OCI-LY1 (cell line): ENCODE data around the gene FYB1.

Source experiments
- H2AFZ ChIP-seq: fragments of 200-600 bp; sonication (generic), shearing (Covaris generic); 2 replicates; pipeline ENCODE4 v1.6.0; 2014; ENCODE audit warnings: antibody characterized with exemption, mild to moderate bottlenecking, low read length
- H3F3A ChIP-seq: fragments of 200-600 bp; sonication (generic), shearing (Covaris generic); 2 replicates; pipeline ENCODE4 v1.6.0; 2014; ENCODE audit warnings: mild to moderate bottlenecking, antibody characterized with exemption, low read length, moderate library complexity; ENCODE audit not compliant: insufficient read depth
- H3K27ac ChIP-seq: fragments of 200-600 bp; sonication (generic); 2 replicates; pipeline ENCODE4 v1.5.1; 2014; ENCODE audit warnings: low read length, mixed run types, mild to moderate bottlenecking, low read depth; ENCODE audit not compliant: poor library complexity, severe bottlenecking
- H3K27me3 ChIP-seq: fragments of 200-600 bp; sonication (generic); 2 replicates; pipeline ENCODE4 v1.6.0; 2014; ENCODE audit warnings: antibody characterized with exemption, mild to moderate bottlenecking, low read length, moderate library complexity; ENCODE audit not compliant: insufficient read depth
- H3K36me3 ChIP-seq: fragments of 200-600 bp; sonication (generic); 2 replicates; pipeline ENCODE4 v1.6.1; 2014; ENCODE audit warnings: mild to moderate bottlenecking, antibody characterized with exemption, low read length, moderate library complexity, mixed read lengths; ENCODE audit not compliant: insufficient read depth
- H3K4me1 ChIP-seq: fragments of 200-600 bp; sonication (generic); 2 replicates; pipeline ENCODE4 v1.5.1; 2014; ENCODE audit warnings: mild to moderate bottlenecking, low read length, moderate library complexity; ENCODE audit not compliant: insufficient read depth, severe bottlenecking
- H3K4me2 ChIP-seq: fragments of 200-600 bp; sonication (generic), shearing (Covaris generic); 2 replicates; pipeline ENCODE4 v1.6.1; 2014; ENCODE audit warnings: low read length
- H3K4me3 ChIP-seq: fragments of 200-600 bp; sonication (generic); 2 replicates; pipeline ENCODE4 v1.5.1; 2014; ENCODE audit warnings: low read length, low read depth, mild to moderate bottlenecking, mixed read lengths; ENCODE audit not compliant: poor library complexity, severe bottlenecking
- H3K79me2 ChIP-seq: fragments of 200-600 bp; shearing (Covaris generic); 2 replicates; pipeline ENCODE4 v1.6.1; 2016; ENCODE audit warnings: mixed run types, low read length, mixed read lengths; ENCODE audit not compliant: insufficient read depth
- H3K9ac ChIP-seq: fragments of 200-600 bp; sonication (generic), shearing (Covaris generic); 2 replicates; pipeline ENCODE4 v1.6.1; 2014; ENCODE audit warnings: mild to moderate bottlenecking, low read length, mixed read lengths
- H3K9me2 ChIP-seq: fragments of 200-600 bp; sonication (generic), shearing (Covaris generic); 2 replicates; pipeline ENCODE4 v1.6.1; 2014; ENCODE audit warnings: low read depth, mild to moderate bottlenecking, low read length, mixed read lengths
- H3K9me3 ChIP-seq: fragments of 200-600 bp; shearing (Covaris generic); 2 replicates; pipeline ENCODE4 v1.6.1; 2014; ENCODE audit warnings: low read length, mixed read lengths
- H4K20me1 ChIP-seq: fragments of 200-600 bp; sonication (generic), shearing (Covaris generic); 2 replicates; pipeline ENCODE4 v1.6.0; 2016; ENCODE audit warnings: mild to moderate bottlenecking, low read length; ENCODE audit not compliant: insufficient read depth
- CTCF ChIP-seq: fragments of 200-600 bp; sonication (generic), shearing (Covaris generic); IDR thresholded peaks from 2 replicates; pipeline ENCODE4 v1.5.1; 2017; ENCODE audit warnings: mild to moderate bottlenecking, antibody characterized with exemption, low read length, moderate library complexity, mixed read lengths
- EZH2 ChIP-seq: fragments of 200-600 bp; sonication (generic), shearing (Covaris generic); IDR thresholded peaks from 2 replicates; pipeline ENCODE4 v1.8.0; 2017; ENCODE audit warnings: borderline replicate concordance, mixed run types, mild to moderate bottlenecking, antibody characterized with exemption, low read length, moderate library complexity, mixed read lengths

The FYB1 gene

GRCh38 chr5:39171647-39172046, 47.7 kb downstream of the FYB1 start:
- Histone ChIP-seq H3K36me3 (no peaks in the 10 kb centered on the region), H3K4me1 (peaks cover 10% of the 10 kb centered on the region), H3K79me2 (no peaks in the 10 kb centered on the region), H3F3A (no peaks in the 10 kb centered on the region), H3K9ac (no peak overlapping the region), H3K4me2 (no peak overlapping the region), H3K27ac (no peak overlapping the region), H3K9me2 (no peaks in the 10 kb centered on the region), H3K4me3 (no peak overlapping the region), H3K27me3 (no peaks in the 10 kb centered on the region), H4K20me1 (no peaks in the 10 kb centered on the region), H3K9me3 (no peaks in the 10 kb centered on the region), H2AFZ (no peak overlapping the region)
- TF ChIP-seq CTCF (no peak), EZH2 (no peak)

- H3K4me1 ChIP-seq = no peaks in the 10 kb centered on the region
- H3K27ac ChIP-seq = no peak overlapping the region
Observed at GRCh38 chr5:39169081-39169480, 50.3 kb downstream of the FYB1 start.

GRCh38 chr5:39167972-39168342, 51.4 kb downstream of the FYB1 start:
- no peak overlapping the region for H2AFZ ChIP-seq
- no peak overlapping the region for H3K27ac ChIP-seq

More at GRCh38 chr5:39169081-39169480, 50.3 kb downstream of the FYB1 start:
- H3K36me3 ChIP-seq = no peaks in the 10 kb centered on the region
- no peak overlapping the region for H3K4me2 ChIP-seq
- H4K20me1 ChIP-seq = no peaks in the 10 kb centered on the region
- TF ChIP-seq EZH2 (no peak), CTCF (no peak)
- no peaks in the 10 kb centered on the region for H3K9me3 ChIP-seq
- no peaks in the 10 kb centered on the region for H3F3A ChIP-seq
- H3K79me2 ChIP-seq = no peaks in the 10 kb centered on the region
- no peaks in the 10 kb centered on the region for H3K27me3 ChIP-seq
- no peak overlapping the region for H3K9ac ChIP-seq
- H3K9me2 ChIP-seq = no peaks in the 10 kb centered on the region
- H2AFZ ChIP-seq = no peak overlapping the region
- H3K4me3 ChIP-seq = no peak overlapping the region

More at GRCh38 chr5:39167972-39168342, 51.4 kb downstream of the FYB1 start:
- Histone ChIP-seq H3K4me3 (no peak overlapping the region), H3K36me3 (no peaks in the 10 kb centered on the region), H3K9me3 (no peaks in the 10 kb centered on the region), H4K20me1 (no peaks in the 10 kb centered on the region), H3K27me3 (no peaks in the 10 kb centered on the region), H3K4me2 (no peak overlapping the region), H3K9me2 (no peaks in the 10 kb centered on the region), H3K9ac (no peak overlapping the region), H3K4me1 (no peaks in the 10 kb centered on the region), H3K79me2 (no peaks in the 10 kb centered on the region), H3F3A (no peaks in the 10 kb centered on the region)
- TF ChIP-seq CTCF = no peak
- no peak for TF ChIP-seq EZH2
